GM12875 (cell line): Measurements from ENCODE around the gene POMT1.

ENCODE experiments used
- H3K4me3 ChIP-seq: one replicate; pipeline ENCODE4 v1.5.1; 2011; ENCODE audit warnings: low read depth, low read length, control low read depth
- TF ChIP-seq, protein P1 (sequence below): IDR thresholded peaks from 2 replicates; pipeline ENCODE4 v1.5.1; 2011; ENCODE audit warnings: low read depth, mild to moderate bottlenecking, control low read depth, inconsistent platforms, low read length, moderate library complexity, borderline replicate concordance; ENCODE audit not compliant: insufficient read depth

Gene POMT1

DNA sequence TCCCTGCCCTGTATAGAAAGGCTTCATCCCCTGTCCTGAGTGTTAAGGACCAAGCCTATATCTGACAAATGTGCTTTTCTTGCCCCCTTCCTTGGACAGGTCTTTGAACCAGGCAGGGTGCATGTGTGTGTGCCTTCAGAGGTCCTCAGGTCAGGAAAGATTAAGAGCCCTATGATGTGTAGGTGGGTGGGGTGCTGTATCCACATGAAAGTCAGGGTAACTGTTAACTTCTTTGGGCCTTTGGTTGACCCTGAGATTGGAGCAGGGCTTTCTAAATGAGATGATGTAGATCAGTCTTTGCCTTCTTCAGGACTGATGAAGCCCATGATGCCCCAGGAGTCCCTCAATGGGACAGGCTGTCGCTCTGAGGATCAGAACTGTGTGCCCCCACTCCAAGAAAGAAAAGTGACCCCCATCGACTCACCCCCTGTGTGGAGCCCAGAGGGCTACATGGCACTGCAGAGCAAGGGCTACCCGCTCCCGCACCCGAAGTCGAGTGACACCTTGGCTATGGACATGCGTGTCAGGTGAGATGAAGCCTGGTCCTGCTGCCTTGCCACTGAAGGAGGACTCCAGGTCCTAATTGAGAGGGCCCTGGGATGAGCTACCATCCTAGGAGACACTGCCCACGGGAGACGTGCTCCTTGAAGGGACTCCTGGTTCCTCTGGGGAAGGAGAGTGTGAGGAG lies 29.4 kb upstream of the POMT1 start:
- no peak overlapping the region for H3K4me3 ChIP-seq
- TF ChIP-seq, protein P1, sequence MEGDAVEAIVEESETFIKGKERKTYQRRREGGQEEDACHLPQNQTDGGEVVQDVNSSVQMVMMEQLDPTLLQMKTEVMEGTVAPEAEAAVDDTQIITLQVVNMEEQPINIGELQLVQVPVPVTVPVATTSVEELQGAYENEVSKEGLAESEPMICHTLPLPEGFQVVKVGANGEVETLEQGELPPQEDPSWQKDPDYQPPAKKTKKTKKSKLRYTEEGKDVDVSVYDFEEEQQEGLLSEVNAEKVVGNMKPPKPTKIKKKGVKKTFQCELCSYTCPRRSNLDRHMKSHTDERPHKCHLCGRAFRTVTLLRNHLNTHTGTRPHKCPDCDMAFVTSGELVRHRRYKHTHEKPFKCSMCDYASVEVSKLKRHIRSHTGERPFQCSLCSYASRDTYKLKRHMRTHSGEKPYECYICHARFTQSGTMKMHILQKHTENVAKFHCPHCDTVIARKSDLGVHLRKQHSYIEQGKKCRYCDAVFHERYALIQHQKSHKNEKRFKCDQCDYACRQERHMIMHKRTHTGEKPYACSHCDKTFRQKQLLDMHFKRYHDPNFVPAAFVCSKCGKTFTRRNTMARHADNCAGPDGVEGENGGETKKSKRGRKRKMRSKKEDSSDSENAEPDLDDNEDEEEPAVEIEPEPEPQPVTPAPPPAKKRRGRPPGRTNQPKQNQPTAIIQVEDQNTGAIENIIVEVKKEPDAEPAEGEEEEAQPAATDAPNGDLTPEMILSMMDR: no peak

DNA sequence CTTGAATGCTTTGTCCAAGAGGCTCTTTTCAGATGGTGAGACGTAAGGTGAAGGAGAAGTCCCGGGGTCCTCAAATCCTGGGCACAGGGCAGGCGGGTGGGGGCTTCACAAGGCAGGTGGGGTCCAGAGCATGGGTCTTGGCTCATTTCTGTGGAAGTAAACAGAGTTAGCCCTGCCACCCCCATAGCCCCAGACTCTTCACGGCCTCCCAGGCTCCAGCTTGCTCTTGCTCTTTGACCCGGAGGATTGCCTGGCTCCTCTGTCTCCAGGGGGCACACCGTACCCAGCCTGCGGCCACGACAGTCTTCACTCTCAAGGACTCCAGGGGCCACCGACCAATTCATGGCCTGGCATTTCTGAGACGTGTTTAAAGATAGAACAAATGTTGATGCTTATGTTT lies 28.8 kb upstream of the POMT1 start:
- no peak overlapping the region for H3K4me3 ChIP-seq
- TF ChIP-seq, protein P1: no peak

DNA sequence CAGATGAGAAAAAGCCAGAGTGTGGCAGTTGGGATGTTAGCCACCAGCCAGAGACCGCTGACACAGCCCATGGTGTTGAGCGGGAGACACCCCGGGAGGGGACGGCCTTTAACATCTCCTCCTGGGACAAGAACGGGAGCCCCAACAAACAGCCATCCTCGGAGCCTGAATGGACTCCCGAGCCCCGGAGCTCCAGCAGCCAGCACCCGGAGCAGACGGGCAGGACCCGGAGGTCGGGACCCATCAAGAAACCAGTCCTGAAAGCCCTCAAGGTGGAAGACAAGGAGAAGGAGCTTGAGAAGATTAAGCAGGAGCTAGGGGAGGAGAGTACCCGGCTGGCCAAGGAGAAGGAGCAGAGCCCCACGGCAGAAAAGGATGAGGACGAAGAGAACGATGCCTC lies 28.0 kb upstream of the POMT1 start:
- TF ChIP-seq, protein P1: no peak
- H3K4me3 ChIP-seq: no peak overlapping the region

DNA sequence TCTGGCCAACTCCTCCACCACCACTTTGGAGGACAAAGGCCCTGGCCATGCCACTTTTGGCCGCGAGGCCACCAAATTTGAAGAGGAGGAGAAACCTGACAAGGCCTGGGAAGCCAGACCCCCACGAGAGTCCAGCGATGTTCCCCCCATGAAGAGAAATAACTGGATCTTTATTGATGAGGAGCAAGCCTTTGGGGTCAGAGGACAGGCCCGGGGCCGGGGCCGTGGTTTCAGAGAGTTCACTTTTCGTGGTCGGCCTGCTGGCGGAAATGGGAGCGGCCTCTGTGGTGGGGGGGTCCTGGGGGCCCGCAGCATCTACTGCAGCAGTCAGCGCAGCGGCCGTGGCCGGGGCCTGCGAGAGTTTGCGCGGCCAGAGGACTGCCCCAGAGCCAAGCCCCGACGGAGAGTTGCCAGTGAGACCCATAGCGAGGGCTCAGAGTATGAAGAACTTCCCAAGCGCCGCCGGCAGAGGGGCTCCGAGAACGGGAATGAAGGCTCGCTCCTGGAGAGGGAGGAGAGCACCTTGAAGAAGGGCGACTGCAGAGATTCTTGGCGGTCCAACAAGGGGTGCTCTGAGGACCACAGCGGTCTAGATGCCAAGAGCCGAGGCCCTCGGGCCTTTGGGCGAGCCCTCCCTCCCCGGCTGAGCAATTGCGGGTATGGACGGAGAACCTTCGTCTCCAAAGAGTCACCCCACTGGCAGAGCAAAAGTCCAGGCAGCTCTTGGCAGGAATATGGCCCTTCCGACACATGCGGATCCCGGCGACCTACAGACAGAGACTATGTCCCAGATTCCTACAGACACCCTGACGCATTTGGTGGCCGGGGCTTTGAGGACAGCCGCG lies 27.4 kb upstream of the POMT1 start:
- no peak overlapping the region for H3K4me3 ChIP-seq
- TF ChIP-seq, protein P1: no peak

DNA sequence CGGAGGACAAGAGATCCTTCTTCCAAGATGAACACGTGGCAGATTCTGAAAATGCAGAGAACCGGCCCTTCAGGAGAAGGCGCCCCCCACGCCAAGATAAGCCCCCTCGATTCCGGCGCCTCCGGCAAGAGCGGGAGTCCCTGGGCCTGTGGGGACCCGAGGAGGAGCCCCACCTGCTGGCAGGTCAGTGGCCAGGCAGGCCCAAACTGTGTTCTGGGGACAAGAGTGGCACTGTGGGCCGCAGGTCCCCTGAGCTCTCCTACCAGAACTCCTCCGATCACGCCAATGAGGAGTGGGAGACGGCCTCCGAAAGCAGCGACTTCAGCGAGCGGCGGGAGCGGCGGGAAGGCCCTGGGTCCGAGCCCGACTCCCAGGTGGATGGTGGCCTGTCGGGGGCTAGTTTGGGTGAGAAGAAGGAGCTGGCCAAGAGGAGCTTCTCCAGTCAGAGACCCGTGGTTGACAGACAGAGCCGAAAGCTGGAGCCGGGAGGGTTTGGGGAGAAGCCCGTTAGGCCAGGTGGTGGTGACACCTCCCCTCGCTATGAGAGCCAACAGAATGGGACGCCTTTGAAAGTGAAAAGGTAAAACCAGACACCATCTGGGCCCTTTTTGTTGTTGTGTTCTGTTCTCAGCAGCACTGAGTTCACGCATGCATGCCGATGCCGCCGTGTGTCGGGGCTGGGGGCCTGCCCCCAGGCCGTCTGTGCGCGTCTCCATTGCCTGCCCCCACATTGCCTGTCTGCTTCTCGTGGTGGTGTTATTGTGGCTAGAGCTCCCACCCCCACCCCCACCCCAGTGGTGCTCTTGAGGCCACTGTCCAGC lies 26.6 kb upstream of the POMT1 start:
- H3K4me3 ChIP-seq: no peak overlapping the region

DNA sequence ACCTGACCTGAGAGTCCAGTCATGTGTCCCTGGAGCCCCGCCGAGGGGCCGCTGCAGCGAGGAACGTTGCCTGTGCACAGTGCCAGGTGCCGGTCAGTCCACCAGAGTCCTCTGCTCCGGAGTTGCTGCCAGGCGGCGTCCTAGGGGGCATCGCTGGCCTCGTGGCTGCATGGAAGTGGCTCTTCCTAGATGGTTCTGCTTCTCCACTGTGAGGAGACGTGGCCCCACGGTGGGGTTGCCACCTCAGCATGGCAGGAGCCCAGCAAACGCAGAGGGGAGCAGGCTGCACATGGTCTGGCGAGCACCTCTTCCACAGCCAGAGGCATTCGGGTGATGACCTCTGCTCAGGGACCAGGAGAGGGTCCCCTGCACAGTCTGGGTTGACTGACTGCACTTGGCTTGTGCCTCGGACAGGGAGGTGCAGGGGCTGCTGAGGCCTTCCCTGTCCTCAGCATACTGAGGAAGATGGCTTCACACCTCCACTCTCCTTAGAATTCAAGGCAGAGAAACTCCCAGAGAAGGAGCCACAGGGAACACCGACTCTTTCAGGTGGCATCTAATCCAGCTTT lies 25.9 kb upstream of the POMT1 start:
- H3K4me3 ChIP-seq: no peak overlapping the region
- TF ChIP-seq, protein P1: no peak

More for the DNA sequence above, 26.6 kb upstream of the POMT1 start:
- TF ChIP-seq, protein P1: peak; percentile 28; the same call in 1 of the 2 replicates
